NB4 (cell line): ENCODE data around the gene CTTNBP2NL.

Experiments used
- DNase-seq: peaks from one replicate; pipeline ENCODE4 v3.0.0; 2010; ENCODE audit warnings: low read depth
- H3K4me3 ChIP-seq: one replicate; pipeline ENCODE4 v1.5.1; 2011; ENCODE audit warnings: mild to moderate bottlenecking, low read depth, low read length, moderate library complexity
- MYC ChIP-seq: IDR thresholded peaks from 2 replicates; pipeline ENCODE4 v1.6.1; 2011; ENCODE audit warnings: low read depth, low read length
- POLR2A ChIP-seq: IDR thresholded peaks from 2 replicates; pipeline ENCODE4 v1.6.1; 2011; ENCODE audit warnings: mild to moderate bottlenecking; ENCODE audit not compliant: insufficient read length; ENCODE audit errors: extremely low read depth
- TF ChIP-seq, protein P1 (sequence below): IDR thresholded peaks from 2 replicates; pipeline ENCODE4 v1.6.1; 2011; ENCODE audit warnings: low read depth, low read length
- TF ChIP-seq, protein P2 (sequence below): IDR thresholded peaks from one replicate; pipeline ENCODE4 v1.5.1; 2012; ENCODE audit warnings: low read depth, low read length

Gene CTTNBP2NL

DNA sequence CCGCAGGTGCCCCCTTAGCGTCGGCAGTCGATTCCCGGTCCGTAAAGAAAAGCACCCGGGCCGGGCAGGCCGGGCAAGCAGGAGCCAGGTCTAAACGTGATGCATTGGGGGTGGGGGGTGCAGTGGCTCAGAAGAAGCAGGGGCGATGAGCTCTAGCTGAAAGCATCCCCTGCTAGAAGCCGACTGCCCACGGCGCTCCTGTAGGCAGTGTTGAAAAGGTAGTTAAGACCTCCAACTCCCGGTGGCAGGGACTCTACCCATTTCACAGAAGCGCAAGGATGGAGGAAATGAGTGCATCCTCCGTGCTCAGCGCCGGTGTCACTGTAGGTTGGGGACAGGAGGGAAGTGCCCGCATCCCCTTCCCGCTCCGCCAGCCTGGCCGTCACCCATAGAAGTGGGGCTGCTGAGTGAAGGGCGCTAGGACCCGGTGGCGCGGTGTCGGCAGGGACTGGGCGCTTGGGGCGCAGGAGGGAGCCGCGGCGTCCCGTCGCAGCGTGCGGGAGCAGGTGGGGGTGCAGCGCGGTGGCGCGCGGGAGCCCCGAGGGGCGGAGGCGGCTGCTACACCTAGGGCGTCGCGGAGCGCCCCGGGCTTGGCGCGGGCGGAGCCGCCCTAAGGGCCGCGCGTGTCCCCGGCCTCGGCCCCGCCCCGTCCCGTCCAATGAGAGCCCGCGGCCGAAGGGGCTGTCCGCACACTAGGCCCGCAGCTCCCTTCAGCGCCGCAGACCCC, 112.4 kb downstream of the CTTNBP2NL start, which contains the start of gene WNT2B:
WNT2B (plus strand) TSS at position 688 of the 727 bp plus-strand sequence. CDS start 298 bp downstream, outside the sequence.
- peak; percentile 49 for DNase-seq
- H3K4me3 ChIP-seq: no peak within 1 kb of the TSS
- TF ChIP-seq MYC (no peak), POLR2A (no peak)
- TF ChIP-seq, protein P1, sequence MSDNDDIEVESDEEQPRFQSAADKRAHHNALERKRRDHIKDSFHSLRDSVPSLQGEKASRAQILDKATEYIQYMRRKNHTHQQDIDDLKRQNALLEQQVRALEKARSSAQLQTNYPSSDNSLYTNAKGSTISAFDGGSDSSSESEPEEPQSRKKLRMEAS: no peak
- TF ChIP-seq, protein P2, sequence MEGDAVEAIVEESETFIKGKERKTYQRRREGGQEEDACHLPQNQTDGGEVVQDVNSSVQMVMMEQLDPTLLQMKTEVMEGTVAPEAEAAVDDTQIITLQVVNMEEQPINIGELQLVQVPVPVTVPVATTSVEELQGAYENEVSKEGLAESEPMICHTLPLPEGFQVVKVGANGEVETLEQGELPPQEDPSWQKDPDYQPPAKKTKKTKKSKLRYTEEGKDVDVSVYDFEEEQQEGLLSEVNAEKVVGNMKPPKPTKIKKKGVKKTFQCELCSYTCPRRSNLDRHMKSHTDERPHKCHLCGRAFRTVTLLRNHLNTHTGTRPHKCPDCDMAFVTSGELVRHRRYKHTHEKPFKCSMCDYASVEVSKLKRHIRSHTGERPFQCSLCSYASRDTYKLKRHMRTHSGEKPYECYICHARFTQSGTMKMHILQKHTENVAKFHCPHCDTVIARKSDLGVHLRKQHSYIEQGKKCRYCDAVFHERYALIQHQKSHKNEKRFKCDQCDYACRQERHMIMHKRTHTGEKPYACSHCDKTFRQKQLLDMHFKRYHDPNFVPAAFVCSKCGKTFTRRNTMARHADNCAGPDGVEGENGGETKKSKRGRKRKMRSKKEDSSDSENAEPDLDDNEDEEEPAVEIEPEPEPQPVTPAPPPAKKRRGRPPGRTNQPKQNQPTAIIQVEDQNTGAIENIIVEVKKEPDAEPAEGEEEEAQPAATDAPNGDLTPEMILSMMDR: no peak

DNA sequence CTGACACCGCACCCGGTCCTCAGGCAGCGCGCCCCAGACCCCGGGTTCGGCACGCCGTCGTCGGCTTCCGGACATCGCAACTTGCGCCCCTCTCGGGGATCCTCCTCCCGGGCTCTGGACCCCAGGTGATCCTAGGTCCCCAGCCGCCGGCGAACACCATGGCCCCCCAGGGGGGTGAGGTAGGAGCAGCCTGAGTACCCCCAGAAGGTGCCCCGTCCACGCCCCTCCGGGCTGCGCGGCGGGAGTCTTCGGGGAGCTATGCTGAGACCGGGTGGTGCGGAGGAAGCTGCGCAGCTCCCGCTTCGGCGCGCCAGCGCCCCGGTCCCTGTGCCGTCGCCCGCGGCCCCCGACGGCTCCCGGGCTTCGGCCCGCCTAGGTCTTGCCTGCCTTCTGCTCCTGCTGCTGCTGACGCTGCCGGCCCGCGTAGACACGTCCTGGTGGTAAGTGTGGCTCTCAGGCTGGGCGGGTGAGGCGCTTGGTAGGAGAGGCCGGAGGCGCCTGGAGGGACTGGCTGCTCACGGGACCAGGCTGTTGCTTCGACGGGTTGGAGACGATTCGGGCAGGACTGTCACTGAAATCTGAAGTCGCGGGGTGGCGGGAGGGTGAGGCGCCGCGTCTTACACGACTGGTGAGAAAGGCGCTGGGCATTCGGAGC, 113.1 kb downstream of the CTTNBP2NL start:
- peak; percentile 7 for DNase-seq
- TF ChIP-seq, protein P1: no peak
- TF ChIP-seq POLR2A (no peak), MYC (no peak)
- TF ChIP-seq, protein P2: no peak
- H3K4me3 ChIP-seq: no peak overlapping the region

DNA sequence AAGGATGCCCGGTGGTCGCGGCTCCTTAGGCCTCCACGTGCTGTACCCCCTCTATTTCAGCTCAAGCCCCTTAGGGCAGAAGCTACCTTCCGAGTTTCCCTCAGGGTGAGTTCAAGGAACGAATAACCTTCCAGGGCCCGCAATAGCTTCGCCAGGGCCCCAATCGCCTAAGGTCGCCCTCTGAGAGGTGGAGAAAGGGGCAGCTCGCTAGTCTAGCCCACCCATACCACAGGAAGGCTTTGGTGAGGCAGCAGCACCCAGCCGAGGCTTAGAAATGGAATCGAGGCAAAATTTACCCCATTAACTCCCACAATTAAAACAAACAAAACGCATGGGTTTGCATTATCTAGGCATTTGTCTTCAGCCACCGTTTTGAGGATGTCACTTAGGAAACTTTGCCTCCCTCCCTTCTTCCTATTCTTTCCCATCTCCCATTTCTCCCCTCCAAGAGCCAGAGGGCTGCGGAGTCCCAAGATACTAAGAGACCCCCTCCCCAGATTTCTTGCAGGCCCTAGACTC, 113.7 kb downstream of the CTTNBP2NL start:
- TF ChIP-seq, protein P1: no peak
- TF ChIP-seq MYC: no peak
- TF ChIP-seq POLR2A: no peak
- TF ChIP-seq, protein P2: no peak
- H3K4me3 ChIP-seq: no peak overlapping the region
- no peak for DNase-seq

DNA sequence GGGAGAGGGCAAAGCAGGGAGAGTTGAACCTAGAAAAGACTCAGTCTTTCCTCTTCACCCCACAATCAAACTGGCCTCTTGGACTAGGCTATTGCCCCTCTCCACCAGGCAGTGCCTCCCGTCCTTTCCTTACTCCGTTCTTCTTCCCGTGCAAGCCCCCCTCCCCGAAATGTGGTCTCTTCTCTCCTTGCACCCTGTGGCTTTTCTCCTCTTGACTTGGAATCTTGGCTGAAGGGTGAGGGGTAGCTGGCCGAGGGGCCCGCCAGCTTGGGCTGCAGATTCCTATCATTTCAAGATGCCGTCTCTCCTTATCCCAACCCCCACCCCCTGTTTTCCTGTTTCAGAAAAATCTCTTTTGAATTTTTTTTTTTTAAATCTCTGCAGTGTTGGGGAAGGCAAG, 114.3 kb downstream of the CTTNBP2NL start:
- H3K4me3 ChIP-seq: no peak overlapping the region
- TF ChIP-seq, protein P1: no peak
- TF ChIP-seq POLR2A: no peak
- no peak for TF ChIP-seq MYC
- TF ChIP-seq, protein P2: no peak
- DNase-seq: no peak
